A549 treated with AZD9567 at 1 μM for 4 hours (cell line): ENCODE measurements around the gene NUP62CL. TPM values are rescaled to one million over a fixed set of nuclear protein-coding genes. Genes with fewer than 3 reads are reported as not detected.

Experiments
- total RNA-seq: library from RNA; stranded (reverse); fragments of 200-300 nt; extraction: Qiagen RNA extraction; gene quantifications from 5 replicates; pipeline ENCODE4 v1.2.3, GENCODE V29; 2022; ENCODE audit not compliant: insufficient read depth

Gene NUP62CL
- total RNA-seq, result 13.0 to 26.9 TPM (median 15.4 TPM) in 5 replicates

GRCh38 chrX:107205770-107206696 lies at the start of gene NUP62CL, which contains the start of gene DNAAF6:
Gene NUP62CL (minus strand): TSS chrX:107206433. CDS start chrX:107175146, 31,287 bp downstream.
Gene DNAAF6 (plus strand): TSS chrX:107206611. CDS start chrX:107212876, 6,265 bp downstream.

GRCh38 chrX:107118322-107119147 lies 87.7 kb downstream of the NUP62CL start, which contains the start of gene RBM41:
Gene RBM41 (minus strand): TSS chrX:107118822. CDS start chrX:107118773, 49 bp downstream.

Other genes starting within 250 kb of the NUP62CL start
- 27.9 to 50.3 TPM (median 28.5 TPM) in 5 replicates for gene MORC4, start 206.2 kb downstream of the NUP62CL start, total RNA-seq
- 6.5 to 9.4 TPM (median 9.0 TPM) in 5 replicates for gene RBM41, start 87.6 kb downstream of the NUP62CL start, total RNA-seq
- not detected in 5 replicates for gene DNAAF6, start 178 bp upstream of the NUP62CL start, total RNA-seq
- gene FRMPD3, start 243.2 kb upstream of the NUP62CL start, total RNA-seq, result 0.06 to 0.11 TPM (median 0.08 TPM) in 4 of 5 replicates, not detected in the other